HL-60 (cell line): ENCODE data around the gene MMP20.

Experiments used
- GABPA ChIP-seq: IDR thresholded peaks from 2 replicates; pipeline ENCODE4 v1.6.1; 2012; ENCODE audit warnings: low read depth
- POLR2AphosphoS5 ChIP-seq: IDR thresholded peaks from 2 replicates; pipeline ENCODE4 v1.6.1; 2012; ENCODE audit warnings: low read depth
- REST ChIP-seq: IDR thresholded peaks from 2 replicates; pipeline ENCODE4 v1.6.1; 2012; ENCODE audit warnings: low read depth; ENCODE audit not compliant: insufficient replicate concordance
- TF ChIP-seq, protein P1 (sequence below): IDR thresholded peaks from one replicate; pipeline ENCODE4 v1.5.1; 2011; ENCODE audit warnings: low read length, control low read depth, inconsistent platforms; ENCODE audit not compliant: insufficient read depth

GRCh38 chr11:102575012-102575411, 50.1 kb downstream of the MMP20 start:
- TF ChIP-seq, protein P1, sequence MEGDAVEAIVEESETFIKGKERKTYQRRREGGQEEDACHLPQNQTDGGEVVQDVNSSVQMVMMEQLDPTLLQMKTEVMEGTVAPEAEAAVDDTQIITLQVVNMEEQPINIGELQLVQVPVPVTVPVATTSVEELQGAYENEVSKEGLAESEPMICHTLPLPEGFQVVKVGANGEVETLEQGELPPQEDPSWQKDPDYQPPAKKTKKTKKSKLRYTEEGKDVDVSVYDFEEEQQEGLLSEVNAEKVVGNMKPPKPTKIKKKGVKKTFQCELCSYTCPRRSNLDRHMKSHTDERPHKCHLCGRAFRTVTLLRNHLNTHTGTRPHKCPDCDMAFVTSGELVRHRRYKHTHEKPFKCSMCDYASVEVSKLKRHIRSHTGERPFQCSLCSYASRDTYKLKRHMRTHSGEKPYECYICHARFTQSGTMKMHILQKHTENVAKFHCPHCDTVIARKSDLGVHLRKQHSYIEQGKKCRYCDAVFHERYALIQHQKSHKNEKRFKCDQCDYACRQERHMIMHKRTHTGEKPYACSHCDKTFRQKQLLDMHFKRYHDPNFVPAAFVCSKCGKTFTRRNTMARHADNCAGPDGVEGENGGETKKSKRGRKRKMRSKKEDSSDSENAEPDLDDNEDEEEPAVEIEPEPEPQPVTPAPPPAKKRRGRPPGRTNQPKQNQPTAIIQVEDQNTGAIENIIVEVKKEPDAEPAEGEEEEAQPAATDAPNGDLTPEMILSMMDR = no peak
- no peak for TF ChIP-seq REST
- TF ChIP-seq GABPA = no peak
- no peak for TF ChIP-seq POLR2AphosphoS5
